Epithelial cell of esophagus (primary cell): ENCODE data around the gene ANKRD44.

Experiments
- DNase-seq: peaks from one replicate; pipeline ENCODE4 v3.0.0; 2010; ENCODE audit warnings: low read depth
- H3K4me3 ChIP-seq: 2 replicates; pipeline ENCODE4 v1.5.1; 2011; ENCODE audit warnings: mild to moderate bottlenecking, low read length, control low read depth
- TF ChIP-seq, protein P1 (sequence below): IDR thresholded peaks from 2 replicates; pipeline ENCODE4 v1.5.1; 2011; ENCODE audit warnings: low read depth, mild to moderate bottlenecking, low read length, control low read depth, inconsistent platforms; ENCODE audit not compliant: insufficient read depth; ENCODE audit errors: missing control alignments

Gene ANKRD44

DNA sequence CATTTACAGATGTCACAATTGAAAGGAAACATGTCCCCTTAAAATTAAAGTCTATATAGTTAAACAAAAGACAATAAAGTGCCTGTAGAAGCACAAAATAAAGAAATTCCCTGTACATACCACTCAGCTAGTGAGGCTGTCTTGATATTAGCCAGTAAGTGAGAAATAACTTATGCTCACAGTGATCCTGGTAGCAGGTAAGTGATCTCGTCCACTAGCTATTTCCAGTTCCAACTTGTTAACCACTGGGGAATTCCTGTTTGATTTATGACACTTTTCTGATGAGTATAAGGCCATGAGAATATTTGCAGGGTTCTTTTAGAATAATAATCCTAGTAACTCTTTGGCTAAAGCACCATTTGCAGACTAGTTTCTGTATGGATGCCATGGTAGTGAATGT, 256.1 kb downstream of the ANKRD44 start:
- TF ChIP-seq, protein P1, sequence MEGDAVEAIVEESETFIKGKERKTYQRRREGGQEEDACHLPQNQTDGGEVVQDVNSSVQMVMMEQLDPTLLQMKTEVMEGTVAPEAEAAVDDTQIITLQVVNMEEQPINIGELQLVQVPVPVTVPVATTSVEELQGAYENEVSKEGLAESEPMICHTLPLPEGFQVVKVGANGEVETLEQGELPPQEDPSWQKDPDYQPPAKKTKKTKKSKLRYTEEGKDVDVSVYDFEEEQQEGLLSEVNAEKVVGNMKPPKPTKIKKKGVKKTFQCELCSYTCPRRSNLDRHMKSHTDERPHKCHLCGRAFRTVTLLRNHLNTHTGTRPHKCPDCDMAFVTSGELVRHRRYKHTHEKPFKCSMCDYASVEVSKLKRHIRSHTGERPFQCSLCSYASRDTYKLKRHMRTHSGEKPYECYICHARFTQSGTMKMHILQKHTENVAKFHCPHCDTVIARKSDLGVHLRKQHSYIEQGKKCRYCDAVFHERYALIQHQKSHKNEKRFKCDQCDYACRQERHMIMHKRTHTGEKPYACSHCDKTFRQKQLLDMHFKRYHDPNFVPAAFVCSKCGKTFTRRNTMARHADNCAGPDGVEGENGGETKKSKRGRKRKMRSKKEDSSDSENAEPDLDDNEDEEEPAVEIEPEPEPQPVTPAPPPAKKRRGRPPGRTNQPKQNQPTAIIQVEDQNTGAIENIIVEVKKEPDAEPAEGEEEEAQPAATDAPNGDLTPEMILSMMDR = no peak
- H3K4me3 ChIP-seq = no peak overlapping the region
- peak; percentile 44 for DNase-seq

DNA sequence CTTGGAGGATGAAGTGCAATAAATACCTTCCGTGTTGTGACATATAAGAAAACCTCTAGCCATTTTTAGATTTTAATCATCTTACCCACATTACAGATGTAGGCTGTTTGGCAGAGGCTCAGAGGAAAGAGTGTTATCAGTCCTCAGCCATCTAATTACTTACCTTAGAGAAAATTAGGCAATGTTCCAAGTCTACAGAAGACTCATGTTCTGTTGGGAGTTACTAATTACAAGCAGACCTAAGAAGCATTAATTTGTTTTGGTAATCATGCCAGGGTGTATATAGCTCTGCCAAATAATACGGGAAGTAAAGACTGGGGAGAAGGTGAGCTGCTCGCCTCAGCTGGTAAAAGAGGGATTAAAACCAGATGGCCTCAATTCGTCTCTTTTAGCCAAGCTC, 258.2 kb downstream of the ANKRD44 start:
- TF ChIP-seq, protein P1 = no peak
- no peak overlapping the region for H3K4me3 ChIP-seq
- DNase-seq = no peak

DNA sequence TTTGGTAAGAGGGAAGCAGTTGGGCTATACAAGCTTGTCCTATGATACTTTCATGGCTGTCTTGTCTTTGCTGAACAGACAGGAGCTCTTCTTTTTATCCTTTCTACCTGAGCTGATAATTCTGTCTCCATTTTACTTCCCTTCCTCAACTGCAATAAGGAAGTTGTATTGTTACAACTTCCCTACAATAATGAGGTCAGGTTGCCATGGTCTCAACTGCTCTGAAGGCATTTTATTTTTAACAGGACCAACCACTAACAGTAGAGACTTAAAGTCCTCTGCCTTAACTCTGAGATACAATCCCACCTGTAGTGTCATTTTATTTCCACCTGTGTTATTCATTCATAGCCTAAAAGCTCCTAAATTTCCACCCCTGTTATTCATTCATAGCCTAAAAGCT, 265.5 kb downstream of the ANKRD44 start:
- DNase-seq = no peak
- TF ChIP-seq, protein P1 = no peak
- no peak overlapping the region for H3K4me3 ChIP-seq

- H3K4me3 ChIP-seq = no peak overlapping the region
These were observed 267.8 kb downstream of the ANKRD44 start for GRCh38 chr2:197042739-197043196.

DNA sequence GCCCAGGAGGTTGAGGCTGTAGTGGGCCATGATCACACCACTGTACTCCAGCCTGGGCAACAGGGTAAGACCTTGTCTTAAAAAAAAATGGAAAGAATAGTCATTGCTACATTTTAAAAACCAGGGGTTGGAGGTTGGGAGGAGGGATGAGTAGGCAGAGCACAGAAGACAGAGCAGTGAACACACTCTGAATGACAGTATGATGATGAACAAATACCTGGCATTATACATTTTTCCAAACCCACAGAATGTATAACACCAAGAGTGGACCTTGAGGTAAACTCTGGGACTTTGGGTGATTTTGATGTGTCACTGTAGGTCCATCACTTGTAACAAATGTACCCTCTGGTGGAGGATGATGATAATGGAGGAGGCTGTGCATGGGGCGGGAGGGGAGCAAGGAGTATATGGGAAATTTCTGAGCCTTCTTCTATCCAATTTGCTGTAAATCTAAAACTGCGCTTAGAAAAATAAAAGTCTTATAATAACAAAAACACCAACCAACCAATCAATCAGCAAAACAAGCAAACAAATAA, 272.6 kb downstream of the ANKRD44 start:
- no peak overlapping the region for H3K4me3 ChIP-seq
- TF ChIP-seq, protein P1 = no peak
- DNase-seq = peak; percentile 13

More at GRCh38 chr2:197042739-197043196, 267.8 kb downstream of the ANKRD44 start:
- TF ChIP-seq, protein P1 = no peak
- no peak for DNase-seq

GRCh38 chr2:197035002-197035401, 275.6 kb downstream of the ANKRD44 start:
- H3K4me3 ChIP-seq = no peak overlapping the region
- no peak for DNase-seq
- TF ChIP-seq, protein P1 = no peak

DNA sequence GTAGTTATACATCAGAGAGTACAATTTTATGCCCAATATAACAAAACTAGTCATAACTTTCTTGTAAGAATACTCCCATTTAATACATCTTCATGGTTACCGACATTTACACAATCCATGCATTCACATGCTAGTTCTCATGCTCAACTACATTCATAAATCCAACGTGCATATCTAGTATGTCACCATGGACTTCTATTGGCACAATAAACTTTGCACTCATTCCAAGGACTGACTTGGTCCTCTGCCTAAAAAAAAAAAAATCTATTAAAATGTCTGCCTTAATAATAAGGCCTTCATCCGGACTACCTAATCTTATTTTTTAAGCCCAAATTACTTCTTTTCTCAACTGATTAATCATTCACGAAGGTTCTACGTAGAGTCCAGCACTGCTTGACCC, 276.3 kb downstream of the ANKRD44 start:
- H3K4me3 ChIP-seq = no peak overlapping the region
- TF ChIP-seq, protein P1 = no peak
- no peak for DNase-seq
